B cell (primary cell): ENCODE results near the gene SPSB1.

Experiments used
- EZH2 ChIP-seq: IDR thresholded peaks from 2 replicates; pipeline ENCODE4 v1.6.1; 2012; ENCODE audit warnings: borderline replicate concordance, low read depth, mild to moderate bottlenecking, moderate library complexity, low read length; ENCODE audit not compliant: insufficient read depth, poor library complexity, severe bottlenecking
- TF ChIP-seq, protein P1 (sequence below): fragments of 200-600 bp; IDR thresholded peaks from one replicate; pipeline ENCODE4 v1.8.0; 2022; ENCODE audit warnings: antibody characterized with exemption, mild to moderate bottlenecking

- TF ChIP-seq, protein P1, sequence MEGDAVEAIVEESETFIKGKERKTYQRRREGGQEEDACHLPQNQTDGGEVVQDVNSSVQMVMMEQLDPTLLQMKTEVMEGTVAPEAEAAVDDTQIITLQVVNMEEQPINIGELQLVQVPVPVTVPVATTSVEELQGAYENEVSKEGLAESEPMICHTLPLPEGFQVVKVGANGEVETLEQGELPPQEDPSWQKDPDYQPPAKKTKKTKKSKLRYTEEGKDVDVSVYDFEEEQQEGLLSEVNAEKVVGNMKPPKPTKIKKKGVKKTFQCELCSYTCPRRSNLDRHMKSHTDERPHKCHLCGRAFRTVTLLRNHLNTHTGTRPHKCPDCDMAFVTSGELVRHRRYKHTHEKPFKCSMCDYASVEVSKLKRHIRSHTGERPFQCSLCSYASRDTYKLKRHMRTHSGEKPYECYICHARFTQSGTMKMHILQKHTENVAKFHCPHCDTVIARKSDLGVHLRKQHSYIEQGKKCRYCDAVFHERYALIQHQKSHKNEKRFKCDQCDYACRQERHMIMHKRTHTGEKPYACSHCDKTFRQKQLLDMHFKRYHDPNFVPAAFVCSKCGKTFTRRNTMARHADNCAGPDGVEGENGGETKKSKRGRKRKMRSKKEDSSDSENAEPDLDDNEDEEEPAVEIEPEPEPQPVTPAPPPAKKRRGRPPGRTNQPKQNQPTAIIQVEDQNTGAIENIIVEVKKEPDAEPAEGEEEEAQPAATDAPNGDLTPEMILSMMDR: no peak
- no peak for TF ChIP-seq EZH2
Observed at GRCh38 chr1:9416506-9416905, 123.8 kb downstream of the SPSB1 start.
